Heart left ventricle (tissue), 16 donors: ENCODE measurements around the gene ESYT2. TPM values are rescaled to one million over a fixed set of nuclear protein-coding genes. Genes with fewer than 3 reads are reported as not detected.

Source experiments
- ATAC-seq, 4 donors: fragments of 200-7000 bp; cut with Tn5 transposase; one replicate each; pipeline ENCODE4 v1.9.1; 2020 to 2022; ENCODE audit warnings: moderate library complexity in 4 of 4, mild to moderate bottlenecking in 3 of 4, moderate number of reproducible peaks in 1 of 4
- DNase-seq, 5 donors: peaks; one replicate each; pipeline ENCODE4 v3.0.0-alpha.2; 2020
- H3K27ac ChIP-seq, 12 donors: fragments of 200-600 bp; sonication (generic) in 4 of 12; one replicate each; pipeline versions ENCODE4 v1.5.0 to v1.8.0; 2016 to 2022; ENCODE audit warnings: mild to moderate bottlenecking in 2 of 12
- H3K27me3 ChIP-seq, 9 donors: fragments of 200-600 bp; sonication (generic) in 2 of 9; one replicate each; pipeline versions ENCODE4 v1.5.1 to v1.8.0; 2016 to 2022; ENCODE audit warnings: mild to moderate bottlenecking in 3 of 9
- H3K36me3 ChIP-seq, 9 donors: fragments of 200-600 bp; sonication (generic) in 2 of 9; one replicate each; pipeline versions ENCODE4 v1.5.0 to v1.8.0; 2018 to 2022; ENCODE audit warnings: mild to moderate bottlenecking in 2 of 9
- H3K4me1 ChIP-seq, 12 donors: fragments of 200-600 bp; sonication (generic) in 4 of 12; one replicate each; pipeline versions ENCODE4 v1.5.0 to v1.8.0; 2016 to 2022; ENCODE audit warnings: mild to moderate bottlenecking in 3 of 12
- H3K4me3 ChIP-seq, 12 donors: fragments of 200-600 bp; sonication (generic) in 4 of 12; one replicate each; pipeline versions ENCODE4 v1.5.0 to v1.8.0; 2017 to 2022; ENCODE audit warnings: mild to moderate bottlenecking in 9 of 12, moderate library complexity in 4 of 12
- H3K9me3 ChIP-seq, 12 donors: fragments of 200-600 bp; sonication (generic) in 4 of 12; one replicate each; pipeline versions ENCODE4 v1.5.0 to v1.8.0; 2016 to 2022; ENCODE audit warnings: mild to moderate bottlenecking in 1 of 12
- CTCF ChIP-seq, 12 donors: fragments of 200-600 bp; sonication (generic) in 4 of 12; IDR thresholded peaks; one replicate each; pipeline versions ENCODE4 v1.5.0 to v1.8.0; 2018 to 2022; ENCODE audit warnings: antibody characterized with exemption in 12 of 12, mild to moderate bottlenecking in 5 of 12
- POLR2A ChIP-seq, 2 donors: fragments of 450-650 bp; IDR thresholded peaks; one replicate each; pipeline ENCODE4 v1.6.1; 2017; ENCODE audit warnings: antibody characterized with exemption in 2 of 2, mild to moderate bottlenecking in 2 of 2, moderate library complexity in 2 of 2
- WGBS, 4 donors: extraction: QIAGEN DNeasy Blood & Tissue Kit in 2 of 4; methylation state at CpG; one replicate each; pipeline versions ENCODE4 v1.1.5 to v1.1.7; 2013 to 2018; 5-methylcytosine and 5-hydroxymethylcytosine counted together
- intact Hi-C, 10 donors: fragments of 100-400 bp; cut with DNase I; formaldehyde crosslinking; loops; one replicate each; pipeline versions ENCODE4 v1.11.1 to v1.14.2; 2022
- polyA plus RNA-seq, 2 donors: library from polyadenylated mRNA; stranded (reverse); fragments of 200-250 nt; gene quantifications; one replicate each; pipeline ENCODE4 v1.2.3, GENCODE V29; 2013
- total RNA-seq, 9 donors: library from RNA; depleted of rRNA in 2 of 9; stranded (reverse); fragments of >200 nt in 2 of 9; fragmentation: NEBNext Ultra II Directional in 3 of 9; extraction: Animal tissue kit (Norgen Biotek cat#: 25700) in 3 of 9; gene quantifications; one replicate each; pipeline versions ENCODE4 v1.1.0 to v1.2.4, GENCODE V29; 2016 to 2023
- donor health status: ischemic (EF 13 %, LVEDD 7.1; RV severe dilation, severe dysfunction).
- donor health status: healthy with polysubstance abuse.
- donor health status: DM: no; HTN: yes; CAD: no.
- donor health status: DM: no; HTN: no; CAD: no.
- donor health status: ischemic (EF 25% LVEDD 6.9; RV normal size, moderate dysfunction).
- donor health status: ischemic (EF 25% LVEDD 5.7; RV mildly dilated, moderate dysfunction).
- donor health status: healthy.
- donor health status: DM: yes; HTN: yes; CAD: no.
- donor health status: ischemic (EF 35%, LVEDD 5.7; RV mildly dilated, moderate dysfunction).
- donor health status: nonischemic (EF 11% LVEDD 7.7; RV severe dilation, severe dysfunction).
- donor health status: DM: yes; HTN: yes; CAD: no.
- donor health status: PGD.
- donor health status: ischemic (EF 29% LVEDD 5.4; RV normal size, mild dysfunction).
- donor health status: nonischemic (EF 23%, LVEDD 6.1; RV moderate dilation, normal function).

The ESYT2 gene
- total and polyA plus RNA-seq, 11 donors, result 16.2 to 91.8 (median 49.8) TPM

GRCh38 chr7:158771213-158771834 is 58.0 kb downstream of the ESYT2 start:
- Histone ChIP-seq H3K4me1 (no peaks in the 10 kb centered on the region), H3K9me3 (no peaks in the 10 kb centered on the region), H3K27ac (no peak overlapping the region), H3K36me3 (peaks cover 0 to 88% (median 71%) of the 10 kb centered on the region in 9 donors), H3K27me3 (no peaks in the 10 kb centered on the region), H3K4me3 (no peak overlapping the region)
- ATAC-seq (no peak), DNase-seq (no peak)
- intact Hi-C loops, result loop anchor here in 1 of 10 donors (10.0 kb wide), 1 partner anchor 193 kb away; no protein-coding TSS in a partner anchor
- 92 to 95% (median 95%) methylated on average over 16 of the region's 16 CpGs for WGBS, 4 donors
- TF ChIP-seq POLR2A (IDR thresholded peaks at IDR 0.05), result no peak
- TF ChIP-seq CTCF (IDR thresholded peaks at IDR 0.05), result no peak

GRCh38 chr7:158767707-158768106 is 61.6 kb downstream of the ESYT2 start:
- Histone ChIP-seq H3K36me3 (peaks cover 0 to 90% (median 75%) of the 10 kb centered on the region in 9 donors), H3K4me3 (no peak overlapping the region), H3K4me1 (no peaks in the 10 kb centered on the region), H3K27me3 (no peaks in the 10 kb centered on the region), H3K9me3 (no peaks in the 10 kb centered on the region), H3K27ac (no peak overlapping the region)
- ATAC-seq (no peak), DNase-seq (no peak)
- TF ChIP-seq CTCF (IDR thresholded peaks at IDR 0.05) (no peak), POLR2A (IDR thresholded peaks at IDR 0.05) (no peak)
- intact Hi-C loops, result no loop called here
- WGBS, 4 donors, result 82 to 90% (median 87%) methylated on average over 4 of the region's 4 CpGs

- no peak for ATAC-seq
- DNase-seq, result no peak
- TF ChIP-seq POLR2A (IDR thresholded peaks at IDR 0.05) (no peak), CTCF (IDR thresholded peaks at IDR 0.05) (no peak)
- intact Hi-C loops, result no loop called here
- H3K27me3 ChIP-seq, result no peaks in the 10 kb centered on the region
- no peak overlapping the region for H3K4me3 ChIP-seq
- no peaks in the 10 kb centered on the region for H3K4me1 ChIP-seq
- peaks cover 0 to 90% (median 75%) of the 10 kb centered on the region in 9 donors for H3K36me3 ChIP-seq
- H3K9me3 ChIP-seq, result no peaks in the 10 kb centered on the region
- WGBS, 4 donors, result 93 to 96% (median 94%) methylated on average over 6 of the region's 6 CpGs
- H3K27ac ChIP-seq, result no peak overlapping the region
Observed at GRCh38 chr7:158766570-158767281, 62.6 kb downstream of the ESYT2 start.

GRCh38 chr7:158765020-158765419 is 64.3 kb downstream of the ESYT2 start:
- Histone ChIP-seq H3K4me1 (no peaks in the 10 kb centered on the region), H3K27me3 (no peaks in the 10 kb centered on the region), H3K27ac (no peak overlapping the region), H3K36me3 (peaks cover 0 to 98% (median 83%) of the 10 kb centered on the region in 9 donors), H3K9me3 (no peaks in the 10 kb centered on the region), H3K4me3 (no peak overlapping the region)
- WGBS, 4 donors, result 50 to 74% (median 58%) methylated on average over 7 of the region's 7 CpGs
- DNase-seq (peak in 1 of 5 donors; percentile 35), ATAC-seq (peak; percentile 64 to 76 (median 74))
- intact Hi-C loops, result no loop called here
- TF ChIP-seq CTCF (IDR thresholded peaks at IDR 0.05) (no peak), POLR2A (IDR thresholded peaks at IDR 0.05) (no peak)
